Activated CD4-positive, CD25-positive, alpha-beta regulatory T cell treated with anti-CD3 and anti-CD28 coated beads, Interleukin-2, amount 50 U/mL, for 16 hours (primary cell): ENCODE measurements around the gene PTPRT.

Experiments used
- DNase-seq: peaks from one replicate; pipeline ENCODE4 v3.0.0-alpha.2; 2020; ENCODE audit warnings: low read depth, low spot score

The PTPRT gene

DNA sequence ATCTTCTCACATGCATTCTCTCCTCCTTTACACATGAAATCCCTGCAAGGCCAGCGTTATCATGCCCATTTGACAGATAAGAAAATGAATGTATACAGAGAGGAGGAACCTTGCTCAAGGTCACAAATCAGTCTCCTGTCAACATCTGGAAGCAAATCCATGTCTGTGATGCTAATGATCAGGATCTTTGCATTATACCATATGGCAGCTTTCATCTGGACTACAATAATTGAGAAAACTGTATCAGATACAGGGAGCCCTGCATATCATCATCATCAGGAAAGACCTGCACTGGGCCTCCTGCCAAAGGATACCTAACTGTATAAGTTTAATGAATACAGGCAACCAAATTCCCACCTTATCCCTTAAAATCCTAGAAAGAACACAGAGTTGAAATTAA lies 213.7 kb downstream of the PTPRT start:
- no peak for DNase-seq

DNA sequence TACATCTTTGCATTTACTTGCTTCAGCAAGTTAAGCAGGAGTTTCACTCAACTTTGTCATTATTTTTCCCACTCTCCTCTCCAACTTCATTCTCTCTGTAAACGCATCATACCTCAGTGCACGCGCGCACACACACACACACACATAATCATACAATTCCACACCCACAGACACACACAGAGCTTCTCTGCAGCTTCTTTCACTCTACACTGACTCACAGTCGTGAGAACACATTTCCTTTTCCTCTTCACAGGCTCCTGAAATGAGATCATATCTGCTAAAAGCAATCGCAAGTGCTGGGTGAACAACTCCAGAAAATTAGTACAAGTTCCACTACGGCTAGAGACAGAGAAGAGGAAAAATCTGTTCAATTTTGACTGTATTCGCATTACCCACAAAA lies 215.4 kb downstream of the PTPRT start:
- DNase-seq = no peak

DNA sequence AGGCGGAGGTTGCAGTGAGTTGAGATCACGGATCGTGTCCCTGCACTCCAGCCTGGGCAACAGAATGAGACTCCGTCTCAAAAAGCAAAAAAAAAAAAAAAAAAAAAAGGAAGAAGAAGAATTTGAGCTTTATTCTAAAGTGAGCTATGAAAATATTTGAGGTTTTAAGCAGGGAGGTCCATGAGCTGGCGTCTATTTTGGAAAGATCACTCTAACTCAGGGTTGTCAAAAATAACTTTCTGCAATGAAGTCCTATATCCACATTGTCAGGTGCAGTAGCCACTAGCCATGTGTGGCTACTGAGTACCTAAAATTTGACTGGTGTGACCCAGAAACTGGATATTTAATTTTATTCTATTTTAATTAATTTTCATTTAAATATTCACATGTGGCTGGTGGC lies 217.1 kb downstream of the PTPRT start:
- DNase-seq = no peak

DNA sequence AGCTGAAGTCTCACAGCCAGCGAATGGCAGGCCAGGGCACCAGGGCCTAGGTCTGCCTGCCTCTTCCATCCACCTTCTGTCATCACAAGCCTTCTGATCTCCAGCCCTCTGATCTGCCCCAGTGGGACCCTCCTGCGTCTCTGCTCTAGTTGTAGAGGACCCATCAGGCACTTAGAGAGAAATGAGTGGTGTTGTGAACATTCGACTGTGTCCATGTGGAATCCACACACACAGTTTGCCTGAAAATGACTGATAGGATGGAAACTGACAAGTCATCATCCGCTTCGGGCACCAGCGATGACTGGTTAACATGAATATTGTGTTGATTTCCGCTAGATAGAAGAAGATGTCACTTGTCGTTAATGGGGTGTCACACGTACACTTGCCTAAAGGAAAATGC lies 221.0 kb downstream of the PTPRT start:
- DNase-seq = no peak

DNA sequence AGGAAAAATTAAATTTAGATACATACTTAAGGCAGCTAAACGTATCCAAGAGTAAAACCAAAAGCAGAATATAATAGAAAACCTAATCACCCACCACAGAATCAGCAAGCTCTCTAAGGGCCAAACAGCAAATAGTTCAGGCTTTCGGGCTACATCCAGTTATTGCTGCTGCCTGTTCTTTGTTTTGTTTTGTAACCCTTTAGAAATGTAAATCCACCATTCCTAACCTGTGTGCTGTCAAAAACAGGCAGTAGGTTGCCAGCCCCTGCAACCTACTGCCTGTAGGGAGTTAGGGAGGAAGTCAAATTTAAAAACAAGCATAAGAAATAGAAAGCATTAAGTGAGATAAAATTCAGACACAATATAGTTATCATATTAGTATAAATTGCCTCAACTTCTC lies 225.9 kb downstream of the PTPRT start:
- no peak for DNase-seq

DNA sequence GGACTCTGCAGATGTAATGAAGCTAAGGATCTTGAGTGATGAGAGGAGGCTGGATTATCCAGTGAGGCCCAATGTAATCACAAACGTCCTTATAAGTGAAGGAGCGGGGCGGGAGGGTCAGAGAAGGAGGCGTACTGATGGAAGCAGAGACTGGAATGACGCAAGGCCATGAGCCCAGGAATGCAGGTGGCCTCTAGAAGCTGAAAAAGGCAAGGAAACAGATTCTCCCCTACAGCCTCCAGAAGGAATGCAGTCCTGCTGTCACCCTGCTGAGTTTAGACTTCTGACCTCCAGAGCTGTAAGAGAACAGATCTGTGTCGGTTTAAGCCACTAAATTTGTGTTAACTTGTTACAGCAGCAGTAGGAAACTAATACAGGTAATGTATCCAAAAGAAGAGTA lies 227.9 kb downstream of the PTPRT start:
- no peak for DNase-seq

DNA sequence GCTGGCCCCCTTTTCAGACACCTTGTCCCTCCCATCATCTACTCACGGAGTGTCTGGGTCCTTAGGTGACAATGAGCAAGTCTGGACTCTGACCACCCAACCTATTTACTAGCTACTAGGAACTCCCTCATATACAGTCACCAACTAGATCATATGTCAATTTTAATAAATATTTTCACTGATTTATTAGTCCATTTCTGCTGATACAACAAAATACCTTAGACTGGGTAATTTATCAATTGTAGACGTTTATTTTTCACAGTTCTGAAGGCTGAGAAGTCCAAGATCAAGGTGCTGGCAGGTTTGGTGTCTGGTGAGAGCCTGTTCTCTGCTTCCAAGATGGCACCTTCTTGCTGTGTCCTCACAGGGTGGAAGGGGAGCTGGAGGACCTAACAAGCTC lies 229.7 kb downstream of the PTPRT start:
- no peak for DNase-seq

DNA sequence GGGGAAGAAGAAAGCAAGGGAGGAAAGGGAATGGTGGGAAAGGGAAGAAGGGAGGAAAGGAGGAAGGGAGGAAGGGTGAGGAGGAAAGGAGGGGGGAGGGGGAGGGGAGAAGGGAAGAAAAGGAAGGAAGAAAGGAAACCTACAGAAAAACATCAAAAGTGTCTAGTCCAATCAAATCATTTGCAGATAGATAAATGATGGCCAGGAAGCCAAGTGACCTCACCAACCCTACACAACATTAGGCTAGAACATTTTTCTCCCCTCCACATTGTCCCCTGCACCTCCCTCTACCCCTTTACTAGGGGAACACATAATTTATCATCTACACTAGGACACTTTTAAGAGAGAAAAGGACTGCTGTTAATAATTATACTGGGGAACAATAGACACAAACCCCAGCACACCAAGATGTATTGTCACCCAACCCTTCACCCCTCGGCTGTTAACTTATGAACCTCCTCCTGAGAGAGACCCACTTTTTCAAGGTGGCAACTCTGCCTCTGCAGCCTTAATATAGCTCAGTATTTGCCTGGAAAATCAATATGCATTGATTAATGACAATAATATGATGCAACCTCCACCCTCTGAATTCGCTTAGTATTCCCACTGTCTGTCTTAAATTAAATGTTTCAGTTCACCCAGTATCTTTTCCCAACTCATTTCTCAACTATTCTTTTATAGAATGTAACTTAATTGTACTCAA lies 231.2 kb downstream of the PTPRT start:
- DNase-seq = no peak

DNA sequence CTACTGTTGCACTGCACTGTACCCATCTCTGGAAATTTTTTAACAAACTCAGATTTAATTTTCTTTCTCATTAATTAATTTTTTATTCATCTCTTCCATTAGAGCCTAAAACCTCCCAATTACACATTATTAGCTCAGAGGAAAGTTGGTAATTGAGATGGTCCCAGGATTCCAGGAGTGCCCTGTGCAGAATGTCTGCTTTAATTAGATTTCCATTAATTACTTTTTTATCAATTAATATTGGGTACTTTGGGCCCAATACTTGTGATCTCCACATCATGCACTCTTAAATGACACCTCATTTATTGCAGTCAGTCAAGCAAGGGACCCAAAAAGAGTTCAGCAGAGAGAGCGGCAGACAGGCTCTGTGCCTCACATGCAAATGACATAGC lies 232.0 kb downstream of the PTPRT start:
- no peak for DNase-seq

DNA sequence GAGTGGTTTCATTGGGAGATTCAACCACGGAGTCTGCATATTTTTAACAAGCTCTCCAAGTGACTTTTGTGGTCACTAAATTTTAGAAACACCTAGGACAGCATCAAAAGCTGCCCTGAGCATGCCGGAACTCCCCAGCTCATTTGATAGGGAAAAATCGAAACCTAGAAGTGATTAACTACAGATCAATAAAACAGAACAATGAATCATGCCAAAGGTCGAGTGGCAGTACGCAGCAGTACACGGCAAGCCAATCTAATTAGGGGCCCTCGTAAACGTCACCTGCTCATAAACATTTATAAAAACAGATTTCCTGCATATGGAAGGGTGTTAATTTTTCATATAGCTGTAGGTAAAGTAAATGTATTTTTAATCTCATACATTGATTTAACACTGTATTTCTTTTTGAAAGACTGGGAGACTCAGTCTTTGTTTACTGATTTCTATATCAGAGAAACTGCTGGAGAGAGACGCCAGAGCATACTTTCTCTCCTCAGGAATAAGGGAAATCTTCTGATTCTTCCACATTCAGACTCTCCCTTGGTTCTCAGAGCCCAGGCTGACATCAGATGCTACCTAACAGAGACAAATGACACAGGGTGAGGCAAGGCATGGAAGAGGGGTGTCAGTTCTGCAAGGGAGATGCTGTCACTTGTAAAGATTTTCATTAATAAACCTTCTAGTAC lies 232.5 kb downstream of the PTPRT start:
- DNase-seq = no peak

DNA sequence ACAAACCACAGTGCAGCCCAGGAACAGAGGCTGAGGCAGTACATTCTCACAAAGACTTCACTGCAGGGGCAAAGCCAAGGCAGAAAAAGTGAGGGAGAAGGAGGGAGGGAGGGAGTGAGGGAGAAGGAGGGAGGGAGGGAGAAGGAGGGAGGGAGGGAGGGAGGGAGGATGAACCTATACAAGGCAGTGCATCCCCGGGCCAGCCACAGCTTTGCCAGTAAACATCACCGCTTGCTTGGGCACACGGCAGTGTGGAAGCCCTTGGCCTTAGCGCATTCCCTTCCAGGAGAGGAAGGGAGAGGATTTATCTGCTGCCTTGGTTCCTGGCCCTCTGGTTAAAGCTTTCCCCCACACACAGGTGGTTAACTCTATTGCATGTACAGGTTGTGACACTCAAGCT lies 234.0 kb downstream of the PTPRT start:
- DNase-seq = no peak

DNA sequence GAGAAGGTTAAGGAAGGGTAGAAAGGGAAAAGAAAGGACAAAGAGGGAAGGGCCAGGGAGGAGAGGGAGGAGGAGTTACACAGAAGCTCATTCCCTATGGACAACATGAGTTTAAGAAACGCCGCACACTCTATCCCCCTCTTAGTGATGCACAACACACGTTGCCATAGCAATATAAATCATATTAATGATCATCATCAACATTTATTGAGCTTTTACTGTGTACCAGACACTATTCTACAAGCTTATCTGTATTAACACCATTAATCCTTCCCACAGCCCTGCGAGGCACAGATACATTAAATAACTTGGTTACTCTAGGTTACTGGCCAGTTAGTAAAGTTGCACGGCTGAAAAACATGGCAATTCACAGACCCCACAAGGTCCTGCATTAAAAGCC lies 234.8 kb downstream of the PTPRT start:
- no peak for DNase-seq

DNA sequence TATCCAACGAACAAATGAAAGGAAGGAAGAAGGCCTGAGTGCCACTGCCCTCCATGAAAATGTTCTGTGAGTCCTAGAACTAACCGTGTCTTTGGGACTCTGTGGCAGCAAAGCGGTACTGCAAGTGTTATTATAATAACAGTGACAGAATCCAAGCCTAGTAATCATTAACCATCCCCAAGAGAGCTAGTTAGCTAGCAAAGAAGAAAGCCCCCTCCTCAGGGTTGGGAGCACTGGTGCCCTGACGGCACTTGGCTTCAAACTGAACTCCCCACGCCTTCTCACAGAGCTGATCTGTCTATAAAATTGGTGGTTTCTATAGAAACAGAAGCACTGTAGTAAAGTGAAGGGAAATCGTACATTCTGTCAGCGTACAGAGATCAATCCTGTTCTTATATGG lies 239.8 kb downstream of the PTPRT start:
- DNase-seq = no peak

DNA sequence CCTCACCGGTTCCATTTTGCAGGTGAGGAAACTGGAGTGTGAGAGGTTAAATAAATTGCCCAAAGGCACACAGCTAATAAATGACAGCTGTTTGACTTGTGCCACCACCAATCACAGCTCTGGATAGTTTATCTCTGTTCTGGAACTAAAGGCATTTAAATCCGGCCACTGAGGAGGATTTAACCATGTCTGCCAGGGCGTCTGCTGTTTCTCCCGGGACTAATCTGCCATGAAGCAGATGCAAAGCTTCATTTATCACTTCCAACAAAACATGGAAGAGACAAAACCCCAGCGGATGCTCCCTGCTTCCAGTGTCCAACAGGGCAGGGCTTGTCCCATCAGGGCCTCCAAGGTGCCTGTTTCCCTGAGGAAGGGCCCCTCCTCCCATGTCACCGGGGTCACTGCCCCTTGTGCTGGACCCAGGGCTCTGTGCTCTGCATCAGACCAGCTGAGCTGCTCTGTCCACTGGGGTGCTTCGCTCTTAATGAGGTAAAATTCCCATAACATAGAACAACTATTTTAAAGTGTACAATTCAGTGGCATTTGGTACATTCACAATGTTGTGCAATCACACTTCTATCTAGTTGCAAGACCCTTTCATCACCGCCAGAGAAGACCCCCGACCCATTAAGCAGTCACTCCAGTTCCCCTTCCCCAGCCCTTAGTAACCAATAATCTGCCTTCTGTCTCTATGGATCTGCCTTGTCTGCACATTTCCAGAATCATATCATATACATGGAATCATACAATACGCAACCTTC lies 244.3 kb downstream of the PTPRT start:
- DNase-seq = no peak

DNA sequence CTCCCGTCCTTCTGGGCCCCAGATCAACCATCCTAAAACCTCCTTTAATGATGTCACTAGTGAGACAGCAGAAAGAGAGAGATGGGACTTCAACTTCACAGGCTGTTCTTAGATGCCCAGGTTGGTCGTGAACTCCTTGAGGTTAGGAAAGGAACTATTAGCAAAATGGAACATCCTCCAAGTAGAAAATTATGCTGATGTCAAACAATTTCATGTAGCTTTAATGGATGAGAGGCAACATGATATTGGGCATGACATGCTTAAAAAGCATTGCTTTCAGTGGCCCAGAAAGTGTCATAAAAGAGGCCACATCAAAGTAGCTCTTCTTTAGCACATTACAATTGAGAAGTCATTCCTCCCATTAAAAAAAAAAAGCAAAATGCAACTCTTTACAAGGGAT lies 248.1 kb downstream of the PTPRT start:
- DNase-seq = no peak

DNA sequence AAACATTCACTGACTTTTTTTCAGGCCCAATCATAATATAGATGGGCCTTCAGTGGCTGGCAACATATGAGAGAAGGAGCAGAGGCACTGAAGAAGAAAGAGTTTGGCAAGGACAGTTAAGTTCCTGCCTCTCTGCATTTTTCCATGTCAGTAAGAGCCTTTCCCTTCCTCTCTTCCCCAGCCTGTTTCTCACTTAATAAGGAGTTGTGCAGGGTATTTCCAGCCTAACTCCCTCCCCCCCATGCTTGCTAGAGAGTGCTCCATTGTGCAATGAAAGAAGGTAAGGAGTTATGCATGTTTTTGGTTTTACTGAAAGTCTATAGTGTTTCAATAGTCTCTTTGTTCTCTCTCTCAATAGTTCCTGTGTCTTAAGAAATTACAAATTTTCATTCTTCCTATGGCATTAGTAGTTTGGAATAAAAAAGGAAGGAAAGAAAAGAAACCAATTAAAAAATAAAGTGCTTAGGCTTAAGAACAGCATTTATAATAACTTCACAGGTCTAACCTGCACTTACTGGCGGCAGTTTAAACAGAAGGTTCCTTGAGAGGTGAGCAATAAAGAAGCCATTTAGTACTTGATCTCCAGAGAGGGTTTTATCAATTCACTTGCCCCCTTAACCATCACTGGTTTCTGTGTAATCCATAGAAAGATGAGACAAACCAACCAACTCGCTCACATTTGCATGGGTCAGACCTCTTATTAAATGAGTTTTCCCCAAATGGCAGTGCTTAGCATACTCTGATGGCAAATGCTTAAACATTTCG lies 251.1 kb downstream of the PTPRT start:
- DNase-seq = no peak

DNA sequence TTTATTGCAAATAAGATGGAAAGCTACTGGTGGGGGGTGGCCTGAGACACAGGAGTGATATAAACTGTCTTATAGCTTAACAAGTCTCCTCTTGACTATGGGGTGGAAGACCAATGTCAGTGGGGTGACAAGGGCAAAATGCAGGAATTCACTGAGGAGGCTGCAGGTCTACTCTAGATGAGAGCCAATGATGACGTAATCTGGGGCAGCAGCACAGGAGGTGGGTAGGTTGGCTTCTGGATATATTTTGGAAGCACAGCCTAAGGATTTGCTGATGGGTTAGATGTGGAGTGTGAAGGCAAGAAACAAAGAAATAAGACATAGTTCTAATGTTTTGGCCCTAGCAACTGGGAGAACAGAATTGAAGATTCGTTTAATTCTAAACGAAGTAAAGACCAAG lies 253.2 kb downstream of the PTPRT start:
- DNase-seq = no peak

DNA sequence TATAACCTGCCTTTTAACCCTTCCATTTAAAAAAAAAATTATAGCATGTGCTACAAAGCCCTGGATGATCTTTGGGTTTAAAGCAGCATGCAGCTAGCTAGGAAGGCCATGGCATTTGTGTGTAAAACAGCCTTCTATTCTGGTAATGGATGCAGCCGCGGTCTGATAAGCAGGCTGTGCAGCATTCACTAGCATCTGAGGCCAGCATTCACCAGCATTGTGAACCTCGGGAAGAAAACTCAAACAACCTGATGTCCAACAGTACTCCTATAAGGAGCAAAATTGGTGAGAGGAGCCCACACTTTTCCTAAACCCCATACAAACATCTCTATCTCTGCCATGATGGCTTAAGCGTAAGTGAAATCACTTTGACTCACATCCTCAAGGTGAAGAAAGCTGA lies 265.5 kb downstream of the PTPRT start:
- no peak for DNase-seq

DNA sequence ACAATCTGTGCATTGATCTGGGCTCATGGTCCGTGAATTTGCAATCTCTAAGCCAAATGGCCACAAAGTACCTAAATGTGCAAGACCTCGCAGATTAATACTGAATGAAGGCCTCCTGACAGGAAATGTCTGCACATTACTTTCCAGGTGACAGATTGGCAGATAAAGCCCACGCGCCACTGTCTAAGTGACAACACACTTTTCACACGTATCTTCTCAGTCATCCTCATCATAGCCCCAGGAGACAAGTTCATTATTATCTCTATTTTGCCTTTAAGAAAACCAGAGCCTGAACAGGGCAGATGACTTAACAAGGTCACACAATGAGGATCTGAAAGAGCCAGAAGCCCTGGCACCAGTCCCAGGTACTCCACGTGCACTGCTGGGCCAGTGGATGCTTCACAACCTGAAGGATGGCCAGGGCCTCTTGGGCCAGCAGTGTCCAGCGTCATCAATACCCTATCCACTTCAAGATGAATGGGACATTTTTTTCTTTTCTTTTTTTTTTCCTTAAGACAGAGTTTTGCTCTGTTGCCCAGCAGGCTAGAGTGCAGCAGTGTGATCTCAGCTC lies 266.3 kb downstream of the PTPRT start:
- DNase-seq = no peak

DNA sequence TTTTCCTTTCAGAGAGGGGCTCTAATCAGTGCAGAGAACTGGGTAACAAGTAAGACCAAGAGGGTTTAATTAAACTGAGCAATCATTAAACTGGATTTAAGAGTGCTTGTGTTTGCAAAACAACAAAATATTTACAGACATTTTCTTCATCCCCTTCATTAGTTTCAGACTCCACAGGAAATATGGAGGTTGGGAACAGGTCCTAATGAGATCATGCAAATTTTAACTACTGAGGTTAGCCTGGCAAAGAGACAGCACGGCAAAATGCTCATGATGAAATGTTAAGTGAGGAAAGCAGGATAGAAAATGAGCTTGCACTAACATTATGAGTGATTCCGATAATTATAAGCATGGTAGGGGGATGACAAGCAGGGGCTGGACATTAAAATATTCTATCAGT lies 268.9 kb downstream of the PTPRT start:
- no peak for DNase-seq

DNA sequence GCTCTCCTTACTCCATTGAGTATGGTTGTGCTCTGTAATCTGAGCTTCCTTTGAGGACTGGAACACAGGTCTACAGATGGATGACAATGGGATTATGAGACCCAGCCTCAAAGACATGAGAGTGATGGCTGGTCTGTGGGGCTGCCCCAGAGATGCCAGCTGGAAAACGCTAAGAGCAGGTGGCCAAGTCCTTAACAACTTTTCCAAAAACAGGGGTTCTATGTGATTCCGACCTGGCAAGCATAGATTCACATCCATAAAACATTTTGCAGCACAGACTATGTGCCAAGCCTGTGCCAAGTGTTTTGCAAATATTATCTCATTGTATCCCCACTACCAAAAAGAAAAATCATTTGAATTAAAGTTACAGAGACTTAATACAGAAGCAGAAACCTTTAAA lies 270.4 kb downstream of the PTPRT start:
- DNase-seq = no peak

DNA sequence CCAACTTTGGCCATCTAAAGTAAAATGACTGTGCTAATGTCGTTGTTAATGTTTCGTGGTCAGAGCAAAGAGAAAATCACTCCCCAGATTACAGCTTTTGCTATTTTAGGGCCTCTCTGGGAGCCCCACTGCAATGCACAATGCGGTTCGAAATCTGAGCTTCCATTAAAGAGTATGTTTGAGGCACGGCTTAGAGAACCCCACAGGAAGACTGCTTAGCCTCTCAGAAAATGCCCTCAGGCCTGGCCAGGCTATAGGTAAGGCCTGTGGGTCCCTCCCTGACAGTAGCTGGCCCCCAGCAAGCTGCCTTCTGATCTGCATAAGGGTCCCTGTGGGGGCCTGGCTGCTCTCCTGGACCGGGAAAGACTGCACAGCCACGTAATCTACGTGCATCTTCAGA lies 274.6 kb downstream of the PTPRT start:
- no peak for DNase-seq
